Caki2 (cell line): ENCODE data around the gene MINAR1. TPM values are rescaled to one million over a fixed set of nuclear protein-coding genes. Genes with fewer than 3 reads are reported as not detected.

Source experiments
- DNase-seq: peaks from one replicate; pipeline ENCODE4 v3.0.0-alpha.2; 2015; ENCODE audit warnings: low read depth
- in situ Hi-C: cut with HindIII; loops from 2 replicates; pipeline ENCODE4 v1.10.0; 2016; ENCODE audit warnings: low sequenced_read_pairs, low pct_unique_long_range_greater_than_20kb, mixed read lengths
- total RNA-seq: library from RNA; depleted of rRNA; stranded (reverse); fragments of >200 nt; shearing (Covaris generic); gene quantifications from 2 replicates; pipeline ENCODE4 v1.2.3, GENCODE V29; 2014; ENCODE audit warnings: low replicate concordance; rRNA removed

Gene MINAR1
- total RNA-seq, 1 experiment from 2014 or later = 0.51 TPM

- in situ Hi-C loops = no loop called here
- DNase-seq = no peak
Measured at GRCh38 chr15:79454063-79454462, 21.9 kb downstream of the MINAR1 start.

GRCh38 chr15:79455361-79455760 is 23.2 kb downstream of the MINAR1 start:
- no peak for DNase-seq

GRCh38 chr15:79455943-79456342 is 23.8 kb downstream of the MINAR1 start:
- in situ Hi-C loops = no loop called here
- no peak for DNase-seq

More at GRCh38 chr15:79455361-79455760, 23.2 kb downstream of the MINAR1 start:
- in situ Hi-C loops = no loop called here

- no peak for DNase-seq
- in situ Hi-C loops = no loop called here
Measured at GRCh38 chr15:79458491-79458890, 26.4 kb downstream of the MINAR1 start.

GRCh38 chr15:79459666-79460065 is 27.5 kb downstream of the MINAR1 start:
- no peak for DNase-seq
- in situ Hi-C loops = no loop called here

- in situ Hi-C loops = no loop called here
- DNase-seq = no peak
Measured at GRCh38 chr15:79463043-79463780, 31.1 kb downstream of the MINAR1 start.

GRCh38 chr15:79463781-79464270 is 31.7 kb downstream of the MINAR1 start:
- DNase-seq = no peak
- in situ Hi-C loops = no loop called here

GRCh38 chr15:79466488-79466887 is 34.4 kb downstream of the MINAR1 start:
- no peak for DNase-seq
- in situ Hi-C loops = no loop called here

GRCh38 chr15:79467865-79468586 is 35.9 kb downstream of the MINAR1 start:
- in situ Hi-C loops = no loop called here
- DNase-seq = no peak

GRCh38 chr15:79472446-79472845 is 40.3 kb downstream of the MINAR1 start:
- DNase-seq = no peak
- in situ Hi-C loops = no loop called here

- in situ Hi-C loops = no loop called here
- no peak for DNase-seq
Measured at GRCh38 chr15:79474252-79474651, 42.1 kb downstream of the MINAR1 start.

GRCh38 chr15:79475306-79475705 is 43.2 kb downstream of the MINAR1 start:
- DNase-seq = no peak
- in situ Hi-C loops = no loop called here

GRCh38 chr15:79478108-79478507 is 46.0 kb downstream of the MINAR1 start:
- no peak for DNase-seq
- in situ Hi-C loops = no loop called here

GRCh38 chr15:79479616-79480015 is 47.5 kb downstream of the MINAR1 start:
- no peak for DNase-seq
- in situ Hi-C loops = no loop called here

- in situ Hi-C loops = no loop called here
- DNase-seq = no peak
Measured at GRCh38 chr15:79481793-79482192, 49.7 kb downstream of the MINAR1 start.

Other genes with a start within 250 kb of the MINAR1 start
- not detected in 2 replicates for gene ANKRD34C, start 149.6 kb upstream of the MINAR1 start, total RNA-seq
- gene TMED3, start 121.2 kb upstream of the MINAR1 start, total RNA-seq = 81.7 and 83.1 TPM in 2 replicates